IMR-90 (cell line): ENCODE results near the gene BOD1L1.

Experiments
- BHLHE40 ChIP-seq: fragments of 150-350 bp; IDR thresholded peaks from 2 replicates; pipeline ENCODE4 v1.6.1; 2016; ENCODE audit warnings: mild to moderate bottlenecking, low read depth, low read length
- CEBPB ChIP-seq: IDR thresholded peaks from 2 replicates; pipeline ENCODE4 v1.6.1; 2012; ENCODE audit warnings: low read depth, low read length, improper control_type of control experiment
- CTCF ChIP-seq: conservative IDR thresholded peaks from 2 replicates; pipeline ENCODE4 v1.5.1; 2012; ENCODE audit warnings: mild to moderate bottlenecking, low read depth, low read length, improper control_type of control experiment
- MAFK ChIP-seq: IDR thresholded peaks from 2 replicates; pipeline ENCODE4 v1.6.1; 2012; ENCODE audit warnings: low read depth, low read length, improper control_type of control experiment
- MAZ ChIP-seq: IDR thresholded peaks from 2 replicates; pipeline ENCODE4 v1.6.1; 2012; ENCODE audit warnings: low read depth, mild to moderate bottlenecking, low read length, improper control_type of control experiment, moderate library complexity, borderline replicate concordance
- MXI1 ChIP-seq: IDR thresholded peaks from 2 replicates; pipeline ENCODE4 v1.6.1; 2012; ENCODE audit warnings: low read depth, mild to moderate bottlenecking, low read length, moderate library complexity, borderline replicate concordance
- POLR2A ChIP-seq: IDR thresholded peaks from 2 replicates; pipeline ENCODE4 v1.6.1; 2012; ENCODE audit warnings: mild to moderate bottlenecking, low read depth, low read length
- RAD21 ChIP-seq: IDR thresholded peaks from 2 replicates; pipeline ENCODE4 v1.6.1; 2012; ENCODE audit warnings: low read length, improper control_type of control experiment
- RCOR1 ChIP-seq: IDR thresholded peaks from 2 replicates; pipeline ENCODE4 v1.6.1; 2012; ENCODE audit warnings: mild to moderate bottlenecking, low read length, improper control_type of control experiment; ENCODE audit not compliant: insufficient replicate concordance
- RFX5 ChIP-seq: IDR thresholded peaks from 2 replicates; pipeline ENCODE4 v1.8.0; 2012; ENCODE audit warnings: low read depth, mild to moderate bottlenecking, low read length, moderate library complexity
- SMC3 ChIP-seq: fragments of 150-350 bp; IDR thresholded peaks from 2 replicates; pipeline ENCODE4 v1.6.1; 2016; ENCODE audit warnings: low read depth, mild to moderate bottlenecking, antibody characterized with exemption, low read length, moderate library complexity
- TF ChIP-seq, protein P1 (sequence below): fragments of 150-350 bp; IDR thresholded peaks from 2 replicates; pipeline ENCODE4 v1.6.1; 2017; ENCODE audit warnings: mild to moderate bottlenecking, antibody characterized with exemption, low read length, low read depth
- TF ChIP-seq, protein P2 (sequence below): fragments of 150-350 bp; IDR thresholded peaks from 2 replicates; pipeline ENCODE4 v1.6.1; 2016; ENCODE audit warnings: low read depth, mild to moderate bottlenecking, low read length, moderate library complexity, borderline replicate concordance

GRCh38 chr4:13547485-13548041, 80.0 kb downstream of the BOD1L1 start:
- TF ChIP-seq POLR2A (no peak), BHLHE40 (no peak), CTCF (no peak), CEBPB (no peak), SMC3 (no peak), RAD21 (no peak), MAFK (no peak), RFX5 (no peak), MAZ (no peak), MXI1 (no peak), RCOR1 (no peak)
- TF ChIP-seq, protein P1, sequence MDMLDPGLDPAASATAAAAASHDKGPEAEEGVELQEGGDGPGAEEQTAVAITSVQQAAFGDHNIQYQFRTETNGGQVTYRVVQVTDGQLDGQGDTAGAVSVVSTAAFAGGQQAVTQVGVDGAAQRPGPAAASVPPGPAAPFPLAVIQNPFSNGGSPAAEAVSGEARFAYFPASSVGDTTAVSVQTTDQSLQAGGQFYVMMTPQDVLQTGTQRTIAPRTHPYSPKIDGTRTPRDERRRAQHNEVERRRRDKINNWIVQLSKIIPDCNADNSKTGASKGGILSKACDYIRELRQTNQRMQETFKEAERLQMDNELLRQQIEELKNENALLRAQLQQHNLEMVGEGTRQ = no peak
- TF ChIP-seq, protein P2, sequence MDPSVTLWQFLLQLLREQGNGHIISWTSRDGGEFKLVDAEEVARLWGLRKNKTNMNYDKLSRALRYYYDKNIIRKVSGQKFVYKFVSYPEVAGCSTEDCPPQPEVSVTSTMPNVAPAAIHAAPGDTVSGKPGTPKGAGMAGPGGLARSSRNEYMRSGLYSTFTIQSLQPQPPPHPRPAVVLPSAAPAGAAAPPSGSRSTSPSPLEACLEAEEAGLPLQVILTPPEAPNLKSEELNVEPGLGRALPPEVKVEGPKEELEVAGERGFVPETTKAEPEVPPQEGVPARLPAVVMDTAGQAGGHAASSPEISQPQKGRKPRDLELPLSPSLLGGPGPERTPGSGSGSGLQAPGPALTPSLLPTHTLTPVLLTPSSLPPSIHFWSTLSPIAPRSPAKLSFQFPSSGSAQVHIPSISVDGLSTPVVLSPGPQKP = no peak
